ENCODE data around the gene HKDC1.
A peak's percentile ranks its signal among the peaks of the same experiment; 100 is the strongest.
"Not testable (repeated sequence)": the region's sequence is repeated elsewhere in the genome, so short reads cannot be mapped to it uniquely, and the experiment has no call there.

Gene HKDC1

GRCh38 chr10:69243817-69244216 is 23.7 kb downstream of the HKDC1 start:
- no peak for DNase-seq

- no peak for DNase-seq
Measured at GRCh38 chr10:69246036-69246435, 25.9 kb downstream of the HKDC1 start.

GRCh38 chr10:69246581-69247312 is 26.6 kb downstream of the HKDC1 start:
- no peak for DNase-seq

- no peak for DNase-seq
Measured at GRCh38 chr10:69247313-69247710, 27.2 kb downstream of the HKDC1 start.

GRCh38 chr10:69248117-69248730 is 28.1 kb downstream of the HKDC1 start:
- DNase-seq, result no peak

GRCh38 chr10:69250041-69250440 is 29.9 kb downstream of the HKDC1 start:
- DNase-seq, result no peak

- DNase-seq, result not testable (repeated sequence)
Measured at GRCh38 chr10:69251417-69251816, 31.3 kb downstream of the HKDC1 start.

- no peak for DNase-seq
Measured at GRCh38 chr10:69253171-69253570, 33.0 kb downstream of the HKDC1 start.

- no peak for DNase-seq
Measured at GRCh38 chr10:69254877-69255276, 34.7 kb downstream of the HKDC1 start.

- DNase-seq, result no peak
Measured at GRCh38 chr10:69259547-69260243, 39.6 kb downstream of the HKDC1 start.

GRCh38 chr10:69261184-69261583 is 41.1 kb downstream of the HKDC1 start:
- no peak for DNase-seq

- DNase-seq, result no peak
Measured at GRCh38 chr10:69262292-69262751, 42.2 kb downstream of the HKDC1 start.

- no peak for DNase-seq
Measured at GRCh38 chr10:69265521-69265920, 45.4 kb downstream of the HKDC1 start.

- DNase-seq, result peak; percentile 24
Measured at GRCh38 chr10:69268761-69269416, 48.8 kb downstream of the HKDC1 start.

GRCh38 chr10:69269761-69270160 is 49.6 kb downstream of the HKDC1 start:
- DNase-seq, result peak; percentile 23

- no peak for DNase-seq
Measured at GRCh38 chr10:69270990-69271389, 50.9 kb downstream of the HKDC1 start.

- DNase-seq, result no peak
Measured at GRCh38 chr10:69272624-69273023, 52.5 kb downstream of the HKDC1 start.

GRCh38 chr10:69275444-69275843 is 55.3 kb downstream of the HKDC1 start:
- no peak for DNase-seq

GRCh38 chr10:69276503-69276902 is 56.4 kb downstream of the HKDC1 start:
- no peak for DNase-seq

- DNase-seq, result peak; percentile 10
Measured at GRCh38 chr10:69278446-69278963, 58.4 kb downstream of the HKDC1 start, which contains the start of gene HK1. HK1 (plus strand) TSS chr10:69278496.

GRCh38 chr10:69279110-69279509 is 59.0 kb downstream of the HKDC1 start:
- no peak for DNase-seq

GRCh38 chr10:69281507-69282413 is 61.6 kb downstream of the HKDC1 start:
- no peak for DNase-seq
